Measurements from ENCODE around the gene PIGB.
"Not testable (repeated sequence)": the region's sequence is repeated elsewhere in the genome, so short reads cannot be mapped to it uniquely, and the experiment has no call there.

PIGB gene

DNA sequence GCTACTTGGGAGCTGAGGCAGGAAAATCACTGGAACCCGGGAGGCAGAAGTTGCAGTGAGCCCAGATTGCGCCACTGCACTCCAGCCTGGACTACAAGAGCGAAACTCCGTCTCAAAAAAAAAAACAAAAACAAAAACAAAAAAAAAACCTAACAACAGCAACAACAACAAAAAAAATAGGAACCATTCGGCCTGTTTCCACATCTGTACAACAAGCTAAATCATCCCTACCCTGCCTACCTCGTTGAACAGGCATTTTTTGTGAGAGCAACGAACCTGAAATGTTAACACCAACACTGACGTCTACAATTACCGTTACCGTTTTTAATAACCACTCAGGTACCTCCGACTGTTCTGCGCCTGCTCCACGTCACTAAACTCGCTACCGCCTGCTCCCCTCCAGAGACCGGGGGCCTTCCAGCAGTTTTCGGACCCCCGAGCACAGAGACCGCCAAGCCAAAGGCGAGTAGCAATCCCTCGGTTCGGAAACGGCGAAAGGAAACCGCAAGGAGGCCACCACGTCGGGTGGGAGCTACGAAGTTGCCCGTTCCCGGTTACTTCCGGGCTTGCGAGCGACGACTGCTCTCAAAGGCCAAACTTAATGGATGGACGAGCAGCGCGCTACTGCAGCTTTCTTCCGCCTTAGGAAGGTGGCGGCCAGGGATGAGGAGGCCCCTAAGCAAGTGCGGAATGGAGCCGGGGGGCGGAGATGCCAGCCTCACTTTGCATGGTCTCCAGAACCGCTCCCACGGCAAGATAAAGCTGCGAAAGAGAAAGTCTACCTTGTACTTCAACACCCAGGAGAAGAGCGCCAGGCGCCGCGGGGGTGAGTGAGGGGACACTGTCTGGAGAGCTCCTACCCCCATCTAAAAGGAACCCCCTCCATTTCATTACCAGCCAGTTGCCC is at the start of gene PIGB, which contains the start of gene PIGBOS1:
Gene PIGB (plus strand): TSS at position 635 of the 907 bp plus-strand sequence. CDS start 29 bp downstream, at position 664.
Gene PIGBOS1 (minus strand): TSS at position 536 of the 907 bp plus-strand sequence. CDS start 1,331 bp downstream, outside the sequence.
- DNase-seq (ENCODE audit: low spot score) = peak; percentile 78

GRCh38 chr15:55270291-55270690 is 48.7 kb upstream of the PIGB start:
- no peak for DNase-seq (ENCODE audit: low spot score)

DNA sequence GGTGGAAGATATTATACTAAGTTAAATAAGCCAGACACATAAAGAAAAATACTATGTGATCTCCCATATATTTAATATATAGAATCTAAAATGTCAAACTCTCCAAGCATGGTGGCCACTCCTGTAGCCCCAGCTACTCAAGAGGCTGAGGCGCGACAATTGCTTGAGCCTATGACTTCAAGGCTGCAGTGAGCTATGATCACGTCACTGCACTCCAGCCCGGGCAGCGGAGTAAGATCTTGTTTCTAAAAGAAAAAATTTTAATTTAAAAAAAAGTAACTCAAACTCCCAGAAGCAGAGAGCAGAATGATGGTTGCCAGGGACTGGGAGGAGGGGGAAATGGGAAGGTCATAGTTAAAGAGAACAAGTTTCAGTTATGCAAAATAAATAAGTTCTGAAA is 42.7 kb upstream of the PIGB start:
- DNase-seq (ENCODE audit: low spot score) = no peak

DNA sequence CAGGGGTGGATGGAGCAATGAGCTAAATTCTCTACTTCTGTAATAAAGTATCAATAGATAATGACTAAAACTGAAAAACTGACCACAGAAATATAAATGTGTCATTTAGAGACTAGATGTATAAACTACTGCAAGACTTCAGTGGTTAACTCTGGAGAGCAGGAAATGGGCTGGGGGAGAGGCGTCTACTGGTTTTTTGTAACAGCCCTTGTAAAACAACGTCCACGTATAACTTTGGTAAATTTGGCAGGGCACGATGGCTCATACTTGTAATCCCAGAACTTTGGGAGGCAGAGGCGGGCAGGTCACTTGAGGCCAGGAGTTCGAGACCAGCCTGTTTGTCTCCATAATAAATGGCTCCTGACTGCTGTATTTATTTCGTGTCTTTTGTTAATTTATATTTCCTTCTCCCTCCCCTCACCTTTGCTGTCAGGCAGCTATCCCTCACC is 41.9 kb upstream of the PIGB start:
- DNase-seq (ENCODE audit: low spot score) = no peak

DNA sequence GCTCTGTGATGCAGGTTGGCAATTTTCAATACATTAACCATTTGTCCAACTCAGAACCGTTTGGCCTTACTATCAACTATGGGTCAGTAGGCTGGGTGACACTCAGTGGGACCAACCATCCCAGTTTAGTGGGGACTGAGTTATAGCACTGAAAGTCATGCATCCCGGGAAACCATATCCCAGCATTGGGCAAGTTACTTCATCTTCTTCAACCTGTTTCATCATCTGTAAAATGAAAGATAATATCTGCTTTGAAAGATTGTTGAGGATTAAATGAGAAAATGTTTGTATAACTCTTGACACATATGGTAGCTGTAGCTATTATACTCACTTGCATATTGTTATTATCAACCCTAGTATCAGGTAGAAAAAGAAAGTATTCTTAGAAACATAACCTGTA is 41.3 kb upstream of the PIGB start:
- DNase-seq (ENCODE audit: low spot score) = no peak

GRCh38 chr15:55279100-55279745 is 39.8 kb upstream of the PIGB start:
- DNase-seq (ENCODE audit: low spot score) = no peak

GRCh38 chr15:55279746-55280351 is 39.2 kb upstream of the PIGB start:
- DNase-seq (ENCODE audit: low spot score) = no peak

DNA sequence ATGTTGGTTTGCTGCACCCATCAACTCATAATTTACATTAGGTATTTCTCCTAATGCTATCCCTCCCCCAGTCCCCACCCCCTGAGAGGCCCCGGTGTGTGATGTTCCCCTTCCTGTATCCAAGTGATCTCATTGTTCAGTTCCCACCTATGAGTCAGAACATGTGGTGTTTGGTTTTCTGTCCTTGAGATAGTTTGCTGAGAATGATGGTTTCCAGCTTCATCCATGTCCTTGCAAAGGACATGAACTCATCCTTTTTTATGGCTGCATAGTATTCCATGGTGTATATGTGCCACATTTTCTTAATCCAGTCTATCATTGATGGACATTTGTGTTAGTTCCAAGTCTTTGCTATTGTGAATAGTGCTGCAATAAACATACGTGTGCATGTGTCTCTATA is 38.4 kb upstream of the PIGB start:
- not testable (repeated sequence) for DNase-seq (ENCODE audit: low spot score)

GRCh38 chr15:55281517-55282228 is 37.3 kb upstream of the PIGB start:
- DNase-seq (ENCODE audit: low spot score) = no peak

- DNase-seq (ENCODE audit: low spot score) = no peak
Measured at GRCh38 chr15:55282284-55282833, 36.7 kb upstream of the PIGB start.

- no peak for DNase-seq (ENCODE audit: low spot score)
Measured at GRCh38 chr15:55283379-55284147, 35.5 kb upstream of the PIGB start.

GRCh38 chr15:55284426-55284825 is 34.6 kb upstream of the PIGB start:
- no peak for DNase-seq (ENCODE audit: low spot score)

- DNase-seq (ENCODE audit: low spot score) = not testable (repeated sequence)
Measured at GRCh38 chr15:55286442-55287189, 32.4 kb upstream of the PIGB start.

DNA sequence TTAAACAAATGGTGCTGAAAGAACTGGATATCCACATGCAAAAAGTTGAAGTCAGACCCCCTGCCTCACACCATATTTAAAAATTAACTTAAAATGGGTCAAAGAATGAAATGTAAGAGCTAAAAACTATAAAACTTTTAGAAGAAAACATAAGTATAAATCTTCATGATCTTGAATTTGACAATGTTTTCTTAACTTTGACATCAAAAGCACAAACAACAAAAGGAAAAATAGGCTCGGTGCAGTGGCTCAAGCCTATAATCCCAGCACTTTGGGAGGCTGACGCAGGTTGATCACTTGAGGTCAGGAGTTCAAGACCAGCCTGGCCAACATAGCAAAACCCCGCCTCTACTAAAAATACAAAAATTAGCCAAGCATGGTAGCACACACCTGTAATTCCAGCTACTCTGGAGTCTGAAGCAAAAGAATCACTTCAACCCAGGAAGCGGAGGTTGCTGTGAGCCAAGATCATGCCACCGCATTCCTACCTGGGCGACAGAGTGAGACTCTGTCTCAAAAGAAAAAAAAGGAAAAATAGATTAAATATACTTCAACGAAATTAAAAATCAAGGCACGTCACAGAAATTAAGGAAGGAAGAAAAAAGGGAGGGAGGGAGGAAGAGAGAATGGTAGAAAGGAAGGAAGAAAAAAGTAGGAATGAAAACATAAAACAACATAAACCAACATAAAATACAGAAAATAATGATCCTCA is 30.9 kb upstream of the PIGB start:
- no peak for DNase-seq (ENCODE audit: low spot score)

GRCh38 chr15:55289011-55289745 is 29.8 kb upstream of the PIGB start:
- DNase-seq (ENCODE audit: low spot score) = no peak

DNA sequence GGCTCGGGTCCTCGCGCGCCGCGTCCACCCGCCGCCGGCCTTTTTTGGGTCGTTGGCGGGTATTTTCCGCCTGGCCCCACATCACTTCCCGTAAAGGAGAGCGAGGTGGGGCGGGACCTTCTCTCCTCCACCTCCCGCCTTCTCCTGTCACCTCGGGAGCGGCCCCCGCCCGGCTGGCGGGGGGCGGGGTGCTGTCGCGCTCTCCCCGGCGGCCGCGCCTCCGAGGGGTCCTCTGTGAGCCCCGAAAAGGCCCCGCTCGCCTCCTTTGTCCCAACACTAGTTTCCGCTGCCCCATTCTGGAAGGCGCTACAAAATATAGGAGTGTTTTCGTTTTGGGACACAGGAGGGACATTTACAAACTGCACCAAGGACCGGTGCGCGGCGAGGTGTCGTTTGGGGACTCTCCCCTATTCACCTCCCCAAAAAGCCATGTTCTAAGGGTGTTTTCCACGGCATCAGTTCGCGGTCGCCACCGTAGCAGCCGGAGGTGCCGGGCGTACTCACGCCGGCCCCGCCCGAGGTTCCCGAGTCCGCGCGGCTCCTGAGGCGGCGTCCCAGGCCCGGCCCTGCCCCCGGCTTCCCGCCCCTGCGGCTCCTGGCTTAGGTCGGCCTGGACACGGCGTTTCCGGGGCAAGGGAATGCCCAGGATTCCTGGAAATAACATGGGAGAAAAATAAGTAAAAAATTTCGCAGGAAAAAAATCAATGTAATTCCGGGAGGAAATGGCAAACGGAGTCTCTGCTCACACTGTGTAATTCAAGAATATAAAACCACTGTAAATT is 29.1 kb upstream of the PIGB start, which contains the start of gene RAB27A:
Gene RAB27A (minus strand): TSS at position 68 of the 782 bp plus-strand sequence. CDS start 54,879 bp downstream, outside the sequence.
- peak; percentile 17 for DNase-seq (ENCODE audit: low spot score)

- DNase-seq (ENCODE audit: low spot score) = peak; percentile 69
Measured at GRCh38 chr15:55290528-55291057, 28.4 kb upstream of the PIGB start.

GRCh38 chr15:55297315-55297714 is 21.7 kb upstream of the PIGB start:
- no peak for DNase-seq (ENCODE audit: low spot score)
